Measurements from ENCODE around the gene PHOSPHO1. TPM values are rescaled to one million over a fixed set of nuclear protein-coding genes. Genes with fewer than 3 reads are reported as not detected.

Gene PHOSPHO1
- total RNA-seq, 1 donor from 2014 or later, result not detected

- Mint-ChIP-seq H3K36me3 (ENCODE audit: low read depth, unreplicated experiment) (no peaks in the 10 kb centered on the region), H3K27me3 (ENCODE audit: unreplicated experiment) (peaks cover 1% of the 10 kb centered on the region), H3K9me3 (ENCODE audit: unreplicated experiment) (no peaks in the 10 kb centered on the region), H3K27ac (ENCODE audit: unreplicated experiment) (no peak overlapping the region), H3K4me1 (ENCODE audit: unreplicated experiment) (peaks cover 3% of the 10 kb centered on the region), H3K4me3 (ENCODE audit: unreplicated experiment) (no peak overlapping the region)
- DNase-seq (ENCODE audit: low spot score), result no peak
- TF ChIP-seq CTCF (IDR thresholded peaks at IDR 0.05; ENCODE audit: unreplicated experiment), result no peak
These were observed 5.3 kb upstream of the PHOSPHO1 start for GRCh38 chr17:49235896-49236295.

- no peaks in the 10 kb centered on the region for H3K9me3 Mint-ChIP-seq (ENCODE audit: unreplicated experiment)
- H3K27ac Mint-ChIP-seq (ENCODE audit: unreplicated experiment), result no peak overlapping the region
- TF ChIP-seq CTCF (IDR thresholded peaks at IDR 0.05; ENCODE audit: unreplicated experiment), result no peak
- peaks cover under 1% of the 10 kb centered on the region for H3K36me3 Mint-ChIP-seq (ENCODE audit: low read depth, unreplicated experiment)
- H3K4me1 Mint-ChIP-seq (ENCODE audit: unreplicated experiment), result peaks cover 3% of the 10 kb centered on the region
- no peak overlapping the region for H3K4me3 Mint-ChIP-seq (ENCODE audit: unreplicated experiment)
- DNase-seq (ENCODE audit: low spot score), result no peak
- peaks cover 3% of the 10 kb centered on the region for H3K27me3 Mint-ChIP-seq (ENCODE audit: unreplicated experiment)
These were observed 4.0 kb upstream of the PHOSPHO1 start for GRCh38 chr17:49234509-49235080.

- H3K4me3 Mint-ChIP-seq (ENCODE audit: unreplicated experiment), result peak overlapping the region; percentile 87
- H3K27ac Mint-ChIP-seq (ENCODE audit: unreplicated experiment), result no peak overlapping the region
- peaks cover 10% of the 10 kb centered on the region for H3K27me3 Mint-ChIP-seq (ENCODE audit: unreplicated experiment)
- DNase-seq (ENCODE audit: low spot score), result no peak
- H3K4me1 Mint-ChIP-seq (ENCODE audit: unreplicated experiment), result peaks cover 3% of the 10 kb centered on the region
- H3K36me3 Mint-ChIP-seq (ENCODE audit: low read depth, unreplicated experiment), result peaks cover 3% of the 10 kb centered on the region
- H3K9me3 Mint-ChIP-seq (ENCODE audit: unreplicated experiment), result no peaks in the 10 kb centered on the region
- no peak for TF ChIP-seq CTCF (IDR thresholded peaks at IDR 0.05; ENCODE audit: unreplicated experiment)
These were observed 942 bp upstream of the PHOSPHO1 start for GRCh38 chr17:49231563-49231894.

GRCh38 chr17:49229805-49230600 is 584 bp downstream of the PHOSPHO1 start:
- H3K27me3 Mint-ChIP-seq (ENCODE audit: unreplicated experiment), result peaks cover 19% of the 10 kb centered on the region

More at GRCh38 chr17:49229805-49230600, 584 bp downstream of the PHOSPHO1 start:
- no peak for TF ChIP-seq CTCF (IDR thresholded peaks at IDR 0.05; ENCODE audit: unreplicated experiment)
- H3K4me3 Mint-ChIP-seq (ENCODE audit: unreplicated experiment), result peak overlapping the region; percentile 71
- no peak overlapping the region for H3K27ac Mint-ChIP-seq (ENCODE audit: unreplicated experiment)
- no peak for DNase-seq (ENCODE audit: low spot score)
- H3K4me1 Mint-ChIP-seq (ENCODE audit: unreplicated experiment), result peaks cover 3% of the 10 kb centered on the region
- peaks cover 3% of the 10 kb centered on the region for H3K36me3 Mint-ChIP-seq (ENCODE audit: low read depth, unreplicated experiment)
- H3K9me3 Mint-ChIP-seq (ENCODE audit: unreplicated experiment), result no peaks in the 10 kb centered on the region

Measured in endothelial cell (in vitro differentiated cells).